HepG2 (cell line): ENCODE data around the gene BUB1. TPM values are rescaled to one million over a fixed set of nuclear protein-coding genes. Genes with fewer than 3 reads are reported as not detected.

Experiments used
- AKNA ChIP-seq: sonication (generic); formaldehyde crosslinking; IDR thresholded peaks from 2 replicates; pipeline ENCODE4 v1.4.0; 2020; ENCODE audit warnings: missing genetic modification reagents, borderline replicate concordance
- HOXD1 ChIP-seq: sonication (generic); formaldehyde crosslinking; IDR thresholded peaks from 2 replicates; pipeline ENCODE4 v1.5.0; 2020; ENCODE audit warnings: missing genetic modification reagents
- MXD1 ChIP-seq: sonication (generic); formaldehyde crosslinking; IDR thresholded peaks from 2 replicates; pipeline ENCODE4 v1.4.0; 2020; ENCODE audit warnings: mild to moderate bottlenecking, missing genetic modification reagents
- NCOA2 ChIP-seq: sonication (generic); formaldehyde crosslinking; IDR thresholded peaks from 2 replicates; pipeline ENCODE4 v1.8.0; 2022; ENCODE audit warnings: inconsistent platforms
- NFKBIZ ChIP-seq: IDR thresholded peaks from 2 replicates; pipeline ENCODE4 v1.6.1; 2018; ENCODE audit warnings: missing genetic modification reagents, missing compliant biosample characterization
- NPAS2 ChIP-seq: sonication (generic); formaldehyde crosslinking; IDR thresholded peaks from 2 replicates; pipeline ENCODE4 v1.8.0; 2022; ENCODE audit warnings: mild to moderate bottlenecking, missing genetic modification reagents, borderline replicate concordance
- NR2F6 ChIP-seq, 2 experiments: IDR thresholded peaks; 2 replicates each; pipeline ENCODE4 v1.6.1; 2016; ENCODE audit warnings: antibody characterized with exemption in 1 of 2, mild to moderate bottlenecking in 1 of 2
- ZBTB3 ChIP-seq: sonication (generic); formaldehyde crosslinking; IDR thresholded peaks from 2 replicates; pipeline ENCODE4 v1.4.0; 2020; ENCODE audit warnings: low read depth, mild to moderate bottlenecking, moderate library complexity, missing genetic modification reagents, borderline replicate concordance
- ZFX ChIP-seq: sonication (generic); formaldehyde crosslinking; IDR thresholded peaks from 2 replicates; pipeline ENCODE4 v1.4.0; 2020; ENCODE audit warnings: mild to moderate bottlenecking, low read depth, missing genetic modification reagents, moderate library complexity
- ZNF282 ChIP-seq: fragments of 450-650 bp; IDR thresholded peaks from 2 replicates; pipeline ENCODE4 v1.6.1; 2018; ENCODE audit not compliant: partially characterized antibody
- ZNF841 ChIP-seq: sonication (generic); formaldehyde crosslinking; IDR thresholded peaks from 2 replicates; pipeline ENCODE4 v1.8.1; 2023; ENCODE audit warnings: missing genetic modification reagents, borderline replicate concordance
- polyA plus RNA-seq, 8 experiments: library from polyadenylated mRNA; depleted of rRNA in 3 of 8; stranded (reverse) in 7 of 8; unstranded in 1 of 8; fragments of >200 nt; fragmentation: Illumina TruSeq in 4 of 8; extraction: Trizol in 4 of 8; gene quantifications; 2 replicates each; pipeline versions ENCODE4 v1.2.1 to v1.2.3, GENCODE V29; 2011 to 2016; ENCODE audit warnings: low read depth in 4 of 8, missing spikeins in 1 of 8, mixed read lengths in 1 of 8; ENCODE audit not compliant: insufficient read depth in 1 of 8
- total RNA-seq, 5 experiments: library from RNA; depleted of rRNA; stranded (reverse); fragments of >200 nt; fragmentation: Illumina TruSeq; extraction: Trizol; gene quantifications; 2 replicates each; pipeline ENCODE4 v1.2.3, GENCODE V29; 2016; ENCODE audit warnings: low read depth in 1 of 5
- TF ChIP-seq, protein P1 (sequence below): sonication (generic); formaldehyde crosslinking; IDR thresholded peaks from 2 replicates; pipeline ENCODE4 v1.5.0; 2020; ENCODE audit warnings: mild to moderate bottlenecking, missing genetic modification reagents, moderate library complexity

The BUB1 gene
- total and polyA plus RNA-seq, 2 of the 13 experiments (the other 11 are each of a cell fraction or from before 2014, with no cell fraction given): 27.8 to 52.6 TPM

DNA sequence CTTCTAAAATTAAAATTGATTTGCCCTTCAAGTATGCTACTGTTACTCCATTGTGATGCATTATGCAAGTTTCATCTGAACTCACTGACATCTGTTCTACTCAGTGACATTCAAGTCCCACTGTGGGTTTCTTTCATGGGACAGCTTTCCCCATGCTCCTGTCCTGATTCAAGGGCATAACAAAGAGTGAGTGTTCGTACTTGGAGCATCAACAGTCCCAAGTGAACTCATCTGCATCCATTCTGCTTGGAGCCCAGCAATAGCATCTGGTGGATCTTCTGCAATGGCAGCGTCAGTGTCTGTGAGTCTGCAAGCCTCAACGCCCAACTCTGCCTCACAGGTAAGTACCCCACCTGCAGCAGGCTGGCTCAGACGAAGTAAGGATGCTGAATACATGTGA is 27.5 kb downstream of the BUB1 start (continued):
- TF ChIP-seq AKNA (CRISPR knock-in tag): no peak
- TF ChIP-seq NR2F6 (IDR thresholded peaks at IDR 0.05): no peak
- TF ChIP-seq NR2F6 (CRISPR knock-in tag; IDR thresholded peaks at IDR 0.05): no peak
- TF ChIP-seq NPAS2 (CRISPR knock-in tag): no peak
- TF ChIP-seq HOXD1: no peak
- TF ChIP-seq NFKBIZ (CRISPR knock-in tag): no peak
- TF ChIP-seq, protein P1, sequence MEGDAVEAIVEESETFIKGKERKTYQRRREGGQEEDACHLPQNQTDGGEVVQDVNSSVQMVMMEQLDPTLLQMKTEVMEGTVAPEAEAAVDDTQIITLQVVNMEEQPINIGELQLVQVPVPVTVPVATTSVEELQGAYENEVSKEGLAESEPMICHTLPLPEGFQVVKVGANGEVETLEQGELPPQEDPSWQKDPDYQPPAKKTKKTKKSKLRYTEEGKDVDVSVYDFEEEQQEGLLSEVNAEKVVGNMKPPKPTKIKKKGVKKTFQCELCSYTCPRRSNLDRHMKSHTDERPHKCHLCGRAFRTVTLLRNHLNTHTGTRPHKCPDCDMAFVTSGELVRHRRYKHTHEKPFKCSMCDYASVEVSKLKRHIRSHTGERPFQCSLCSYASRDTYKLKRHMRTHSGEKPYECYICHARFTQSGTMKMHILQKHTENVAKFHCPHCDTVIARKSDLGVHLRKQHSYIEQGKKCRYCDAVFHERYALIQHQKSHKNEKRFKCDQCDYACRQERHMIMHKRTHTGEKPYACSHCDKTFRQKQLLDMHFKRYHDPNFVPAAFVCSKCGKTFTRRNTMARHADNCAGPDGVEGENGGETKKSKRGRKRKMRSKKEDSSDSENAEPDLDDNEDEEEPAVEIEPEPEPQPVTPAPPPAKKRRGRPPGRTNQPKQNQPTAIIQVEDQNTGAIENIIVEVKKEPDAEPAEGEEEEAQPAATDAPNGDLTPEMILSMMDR (CRISPR knock-in tag): no peak
- no peak for TF ChIP-seq ZBTB3
- no peak for TF ChIP-seq ZFX (CRISPR knock-in tag)
- no peak for TF ChIP-seq ZNF841 (CRISPR knock-in tag)
- no peak for TF ChIP-seq ZNF282
- TF ChIP-seq NCOA2 (CRISPR knock-in tag): no peak
- TF ChIP-seq MXD1: no peak
